GM19324 (cell line): Measurements from ENCODE around the gene CTNNBL1.
A peak's percentile ranks its signal among the peaks of the same experiment; 100 is the strongest.
"Not testable (repeated sequence)": the region's sequence is repeated elsewhere in the genome, so short reads cannot be mapped to it uniquely, and the experiment has no call there.

ENCODE experiments used
- ATAC-seq: cut with Tn5 transposase; IDR thresholded peaks from one replicate; pipeline ENCODE4 v1.9.1; 2021; ENCODE audit warnings: mild to moderate bottlenecking, moderate library complexity; ENCODE audit not compliant: unreplicated experiment, low FRiP score

Gene CTNNBL1

GRCh38 chr20:37848706-37849105 lies 154.9 kb downstream of the CTNNBL1 start:
- ATAC-seq = no peak

DNA sequence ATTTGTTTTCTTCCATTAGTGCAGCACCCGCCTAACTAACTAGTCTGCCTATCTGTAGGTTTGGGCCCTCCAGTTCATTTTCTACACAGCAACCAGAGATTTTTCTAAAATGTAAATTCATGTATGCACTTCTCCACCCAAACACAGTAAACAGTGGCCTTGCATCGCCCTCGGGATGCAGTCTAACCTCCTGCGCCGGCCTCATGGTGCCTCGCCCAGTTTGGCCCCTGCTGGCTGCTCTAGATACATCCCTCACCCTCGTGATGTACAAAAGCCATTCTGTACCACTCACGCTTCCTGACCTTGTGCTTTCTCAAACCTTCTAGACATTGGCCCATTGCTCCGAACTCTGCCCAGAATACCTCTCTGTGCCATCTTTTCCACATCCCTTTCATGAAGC lies 155.3 kb downstream of the CTNNBL1 start:
- ATAC-seq = no peak

GRCh38 chr20:37849566-37849965 lies 155.7 kb downstream of the CTNNBL1 start:
- no peak for ATAC-seq

DNA sequence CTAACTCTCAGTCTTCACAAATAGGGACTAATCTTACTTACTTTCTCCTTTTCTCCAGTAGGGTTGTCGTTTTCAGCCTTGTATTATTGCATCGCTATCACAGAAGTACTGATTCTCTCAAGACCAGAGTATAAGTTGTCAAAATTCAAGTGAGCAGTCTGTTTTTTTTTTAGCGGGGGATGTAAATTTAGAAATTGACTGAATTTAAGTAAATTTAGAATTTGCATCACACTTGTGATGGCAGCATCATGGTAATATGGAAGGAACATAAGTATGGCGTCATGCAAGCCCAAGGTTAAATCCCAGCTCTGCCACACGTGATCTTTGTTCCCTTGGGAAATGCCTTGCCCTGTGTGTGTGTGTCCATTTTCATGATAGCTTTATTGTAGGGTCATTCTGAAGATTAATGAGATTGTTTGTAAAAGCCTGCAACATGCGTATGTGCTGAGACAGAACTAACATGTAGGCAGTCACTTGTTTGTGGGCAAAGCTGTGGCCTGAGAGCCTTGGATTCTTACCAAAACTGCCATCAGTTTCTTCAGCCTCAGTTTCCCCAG lies 156.3 kb downstream of the CTNNBL1 start:
- ATAC-seq = no peak

- no peak for ATAC-seq
These were observed 157.0 kb downstream of the CTNNBL1 start for GRCh38 chr20:37850724-37851355.

- no peak for ATAC-seq
These were observed 158.8 kb downstream of the CTNNBL1 start for GRCh38 chr20:37852666-37853065.

- peak; percentile 62 for ATAC-seq
These were observed 160.1 kb downstream of the CTNNBL1 start for GRCh38 chr20:37853823-37854375.

DNA sequence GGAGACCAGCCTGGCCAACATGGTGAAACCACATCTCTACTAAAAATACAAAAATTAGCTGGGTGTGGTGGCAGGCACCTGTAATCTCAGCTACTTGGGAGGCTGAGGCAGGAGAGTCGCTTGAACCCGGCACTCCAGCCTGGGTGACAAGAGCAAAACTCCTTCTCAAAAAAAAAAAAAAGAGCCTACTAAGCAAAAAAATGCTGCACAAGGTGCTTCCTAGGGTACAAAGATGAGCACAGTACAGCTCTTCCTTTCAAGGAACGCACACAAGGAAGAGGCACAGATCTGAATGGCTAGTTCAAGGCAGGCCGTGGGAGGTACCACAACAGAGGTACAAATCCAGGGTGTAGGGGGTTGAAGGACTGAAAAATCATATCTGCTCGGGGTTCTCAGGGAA lies 162.2 kb downstream of the CTNNBL1 start:
- ATAC-seq = not testable (repeated sequence)

GRCh38 chr20:37856932-37857660 lies 163.3 kb downstream of the CTNNBL1 start:
- no peak for ATAC-seq

DNA sequence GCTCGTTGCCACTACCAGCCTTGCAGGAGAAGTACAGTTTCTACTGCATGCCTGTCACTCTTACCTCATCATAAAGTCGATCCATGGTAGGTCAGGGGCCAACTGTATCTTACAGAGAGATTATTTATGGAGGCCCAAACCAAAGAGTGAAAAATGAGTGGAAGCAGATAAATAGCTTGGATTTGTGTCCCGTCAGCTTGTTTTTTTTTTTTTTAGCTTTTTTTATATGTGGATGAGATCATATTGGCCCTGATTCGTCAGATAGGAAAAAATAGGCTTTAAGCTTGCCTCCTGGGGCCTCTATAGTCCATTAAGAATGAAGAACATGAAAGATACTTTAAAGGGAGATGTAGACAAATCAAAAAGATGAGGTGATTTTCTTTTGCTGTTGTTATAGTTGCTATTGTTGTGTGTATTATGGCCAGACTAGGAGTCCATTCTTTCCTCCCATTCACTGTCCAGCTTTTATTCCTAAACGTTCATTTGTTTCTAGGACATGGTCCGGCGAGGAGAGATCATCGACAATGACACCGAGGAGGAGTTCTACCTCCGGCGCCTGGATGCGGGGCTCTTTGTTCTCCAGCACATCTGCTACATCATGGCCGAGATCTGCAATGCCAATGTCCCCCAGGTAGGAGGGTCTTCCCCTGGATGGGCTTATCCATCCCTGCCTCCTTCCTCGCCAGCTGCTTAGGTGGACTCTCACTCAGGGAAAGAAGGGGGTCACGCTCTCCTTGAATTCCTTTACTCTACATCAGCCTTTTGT lies 165.8 kb downstream of the CTNNBL1 start:
- ATAC-seq = no peak

DNA sequence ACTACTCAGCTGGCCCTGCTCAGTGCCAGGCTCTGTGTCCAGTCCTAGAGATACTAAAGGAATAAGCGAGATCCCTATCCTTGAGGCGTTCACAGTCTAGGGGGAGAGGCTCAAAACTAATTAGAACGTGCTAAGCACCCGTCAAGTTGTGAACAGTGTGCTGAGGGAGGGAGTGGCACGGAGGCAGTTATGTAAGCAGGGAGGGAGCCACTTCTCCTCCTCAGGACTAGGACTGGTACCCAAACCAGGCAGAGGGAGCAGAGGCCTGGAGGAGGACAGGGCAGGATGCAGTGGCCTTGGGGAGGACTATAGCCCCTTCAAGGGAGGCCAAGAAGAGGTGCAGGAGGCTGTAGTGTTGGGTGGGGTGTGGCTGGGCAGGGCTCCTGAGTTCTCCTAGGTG lies 169.5 kb downstream of the CTNNBL1 start:
- ATAC-seq = no peak

- no peak for ATAC-seq
These were observed 170.5 kb downstream of the CTNNBL1 start for GRCh38 chr20:37864298-37864697.

GRCh38 chr20:37866051-37866450 lies 172.2 kb downstream of the CTNNBL1 start:
- no peak for ATAC-seq

DNA sequence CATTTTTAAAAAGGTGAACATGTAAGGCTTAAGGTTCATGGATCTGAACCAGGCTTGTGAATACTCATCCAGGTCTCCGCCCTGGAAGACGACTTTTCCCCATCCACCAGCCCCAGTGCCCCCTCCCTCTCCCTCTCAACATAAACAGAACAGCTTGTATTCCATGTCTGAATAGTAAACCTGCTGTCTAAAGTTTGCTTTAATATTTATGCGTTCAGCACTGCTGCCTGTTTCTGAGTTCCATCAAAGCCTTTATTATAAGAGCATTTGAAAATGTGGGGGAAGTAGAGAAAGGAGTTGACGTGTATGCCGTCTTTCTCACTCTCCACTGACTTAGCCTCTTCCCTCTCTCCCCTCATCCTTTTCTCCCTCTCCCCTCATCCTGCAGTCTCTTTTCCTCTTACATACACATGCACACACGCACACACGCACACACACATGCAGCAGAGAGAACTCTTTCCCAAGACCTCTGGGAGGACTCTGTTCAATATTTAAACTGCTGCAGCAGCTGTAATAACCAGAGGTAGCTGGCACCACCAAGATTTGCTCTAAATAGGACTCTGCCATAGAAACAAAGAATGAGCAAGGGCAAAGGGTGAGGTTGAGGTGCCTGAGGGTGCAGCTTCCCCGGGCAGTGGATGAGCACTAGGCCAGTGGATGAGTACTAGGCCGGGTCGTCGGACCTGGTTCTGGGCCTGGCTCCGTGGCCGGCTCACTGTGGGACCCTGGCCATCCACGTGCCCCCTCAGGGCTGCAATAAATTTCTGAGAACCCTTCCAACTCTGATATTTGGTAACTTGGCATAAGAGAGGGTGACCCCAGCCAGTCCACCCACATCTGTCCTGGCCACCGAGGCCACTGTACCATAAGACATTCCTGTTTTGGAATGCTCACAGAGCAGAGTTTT lies 173.7 kb downstream of the CTNNBL1 start:
- ATAC-seq = no peak

DNA sequence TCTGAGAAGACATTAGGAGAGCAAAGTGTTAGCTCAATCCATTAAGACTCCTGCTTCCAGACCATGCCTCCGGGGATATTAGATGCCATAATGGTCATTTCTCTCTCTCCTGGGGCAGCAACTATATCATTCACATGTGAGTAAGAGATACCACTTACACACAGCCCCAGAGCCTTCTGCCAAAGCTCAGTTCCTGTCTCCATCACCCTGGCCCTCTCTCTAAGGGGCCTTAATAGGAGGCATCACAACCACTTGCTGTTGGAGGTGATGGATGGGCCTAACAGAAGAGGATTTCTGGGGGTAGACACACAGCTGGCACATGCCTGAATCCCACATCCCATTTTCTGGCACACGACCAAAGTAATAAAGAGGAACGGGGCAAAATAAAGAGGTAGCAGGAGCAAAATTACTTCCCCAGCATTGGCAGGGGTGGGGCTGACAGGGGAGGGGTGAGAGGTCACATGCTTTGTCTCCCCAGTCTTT lies 175.1 kb downstream of the CTNNBL1 start:
- no peak for ATAC-seq

GRCh38 chr20:37869334-37869861 lies 175.6 kb downstream of the CTNNBL1 start:
- no peak for ATAC-seq

- no peak for ATAC-seq
These were observed 176.5 kb downstream of the CTNNBL1 start for GRCh38 chr20:37870294-37870693.

DNA sequence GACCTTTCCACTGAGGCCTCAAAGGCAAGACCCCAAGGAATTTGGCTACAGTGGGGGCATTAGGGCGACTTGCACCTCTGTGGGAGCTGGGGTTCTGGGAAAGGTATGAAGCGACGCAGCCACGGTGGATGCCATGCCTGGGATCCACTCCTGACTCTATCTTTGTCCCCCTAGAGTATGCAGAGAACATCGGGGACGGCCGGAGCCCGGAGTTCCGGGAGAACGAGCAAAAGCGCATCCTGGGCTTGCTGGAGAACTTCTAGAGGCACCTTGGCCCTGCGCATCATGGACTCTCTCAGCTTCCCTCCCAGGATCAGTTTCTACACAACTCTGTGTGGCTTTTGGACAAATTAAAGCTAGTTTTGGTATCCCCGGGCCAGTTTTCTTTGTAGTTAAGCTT lies 177.9 kb downstream of the CTNNBL1 start:
- no peak for ATAC-seq

DNA sequence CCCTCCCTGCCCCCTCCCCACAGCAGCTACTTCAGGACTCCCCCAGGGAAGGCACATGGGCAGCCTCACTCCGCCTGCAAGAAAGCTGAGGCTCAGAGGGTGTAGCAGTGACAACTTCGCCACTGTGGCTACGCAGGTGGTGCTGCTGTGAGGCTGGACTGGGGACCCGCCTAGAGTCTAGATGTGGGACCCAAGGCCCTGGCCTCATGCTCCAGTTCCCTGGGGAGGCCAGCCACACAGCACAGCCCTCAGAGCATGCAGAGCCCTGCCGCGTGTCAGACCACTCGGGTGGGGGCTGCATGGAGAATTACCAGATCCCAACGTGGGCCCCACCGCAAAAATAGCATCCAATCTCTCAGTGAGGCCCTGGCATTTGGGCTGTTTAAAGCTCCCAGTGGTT lies 178.3 kb downstream of the CTNNBL1 start:
- no peak for ATAC-seq

DNA sequence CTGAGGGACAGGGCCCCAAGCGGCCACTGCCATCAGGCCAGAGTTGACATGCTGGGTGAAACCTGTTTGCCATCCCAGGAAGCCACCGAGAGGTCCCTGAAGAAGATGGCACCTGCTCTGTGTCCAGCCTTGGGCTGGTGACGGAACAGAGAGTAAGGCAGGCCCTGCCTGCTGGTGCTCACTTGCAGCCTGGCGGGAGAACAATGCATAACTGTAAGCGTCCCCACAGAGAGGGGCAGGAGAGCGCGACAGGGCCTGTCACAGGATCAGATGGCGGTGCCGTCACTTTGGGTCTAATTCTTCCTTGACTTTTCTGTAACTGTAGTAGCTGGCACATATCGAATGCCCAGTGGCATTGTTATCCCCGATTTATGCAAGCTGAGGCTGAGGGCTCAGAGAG lies 180.1 kb downstream of the CTNNBL1 start:
- no peak for ATAC-seq
